Peyer's patch (tissue), 4 donors: ENCODE measurements around the gene DHX34. TPM values are rescaled to one million over a fixed set of nuclear protein-coding genes. Genes with fewer than 3 reads are reported as not detected.
"Not testable (repeated sequence)": the region's sequence is repeated elsewhere in the genome, so short reads cannot be mapped to it uniquely, and the experiment has no call there.

Experiments
- DNase-seq, 3 donors: peaks; one replicate each; pipeline ENCODE4 v3.0.0-alpha.2; 2017 to 2019
- H3K27ac ChIP-seq, 4 donors: fragments of 200-600 bp; sonication (generic); one replicate each; pipeline ENCODE4 v1.5.1; 2016 to 2019
- H3K27me3 ChIP-seq, 2 donors: fragments of 200-600 bp; sonication (generic); one replicate each; pipeline ENCODE4 v1.5.1; 2019
- H3K36me3 ChIP-seq, 3 donors: fragments of 200-600 bp; sonication (generic); one replicate each; pipeline ENCODE4 v1.5.1; 2016 to 2019
- H3K4me1 ChIP-seq, 4 donors: fragments of 200-600 bp; sonication (generic); one replicate each; pipeline ENCODE4 v1.5.1; 2016 to 2019
- H3K4me3 ChIP-seq, 4 donors: fragments of 200-600 bp; sonication (generic); 1 replicate in 3 of 4; 2 replicates in 1 of 4; pipeline ENCODE4 v1.5.1; 2016 to 2019; ENCODE audit warnings: mild to moderate bottlenecking in 1 of 4
- H3K9me3 ChIP-seq, 4 donors: fragments of 200-600 bp; sonication (generic); one replicate each; pipeline ENCODE4 v1.5.1; 2016 to 2019; ENCODE audit warnings: mild to moderate bottlenecking in 1 of 4
- CTCF ChIP-seq, 6 experiments: fragments of 450-650 bp in 4 of 6; fragments of 200-600 bp in 2 of 6; sonication (generic) in 1 of 6; IDR thresholded peaks; one replicate each; pipeline ENCODE4 v1.5.1; 2017 to 2019; ENCODE audit warnings: antibody characterized with exemption in 6 of 6, mild to moderate bottlenecking in 3 of 6, moderate library complexity in 1 of 6
- POLR2A ChIP-seq, 2 donors: fragments of 450-650 bp; IDR thresholded peaks; one replicate each; pipeline ENCODE4 v1.5.1; 2017; ENCODE audit warnings: antibody characterized with exemption in 2 of 2, mild to moderate bottlenecking in 2 of 2, moderate library complexity in 2 of 2
- total RNA-seq, 4 donors: library from RNA; depleted of rRNA; stranded (reverse); fragments of >200 nt; gene quantifications; one replicate each; pipeline ENCODE4 v1.1.0, GENCODE V29; 2016

The DHX34 gene
- total RNA-seq, 4 donors from 2014 or later, result 13.1 to 51.2 (median 30.0) TPM

GRCh38 chr19:47331490-47331889 is 17.6 kb upstream of the DHX34 start:
- TF ChIP-seq POLR2A (IDR thresholded peaks at IDR 0.05) (no peak), CTCF (IDR thresholded peaks at IDR 0.05) (no peak)
- H3K4me1 ChIP-seq, result no peaks in the 10 kb centered on the region
- H3K36me3 ChIP-seq, result no peaks in the 10 kb centered on the region
- H3K9me3 ChIP-seq, result no peaks in the 10 kb centered on the region
- DNase-seq, result no peak
- no peaks in the 10 kb centered on the region for H3K27me3 ChIP-seq
- H3K27ac ChIP-seq, result peak overlapping the region in 2 of 4 donors; percentile 60 to 68
- H3K4me3 ChIP-seq, result no peak overlapping the region

GRCh38 chr19:47331931-47332547 is 17.1 kb upstream of the DHX34 start, which contains the start of gene C5AR2:
TSS of gene C5AR2 (plus strand) at chr19:47332175. CDS start at chr19:47340800, 8,625 bp downstream.
- DNase-seq, result no peak
- Histone ChIP-seq H3K27ac (peak within 1 kb of the TSS in 2 of 4 donors; percentile 60 to 68), H3K36me3 (no peaks in the 10 kb centered on the region), H3K4me1 (no peaks in the 10 kb centered on the region), H3K9me3 (no peaks in the 10 kb centered on the region), H3K4me3 (no peak within 1 kb of the TSS), H3K27me3 (no peaks in the 10 kb centered on the region)
- TF ChIP-seq CTCF (IDR thresholded peaks at IDR 0.05), result no peak
- TF ChIP-seq POLR2A (IDR thresholded peaks at IDR 0.05), result no peak

- H3K27ac ChIP-seq, H3K9me3 ChIP-seq, H3K4me3 ChIP-seq, H3K4me1 ChIP-seq, H3K27me3 ChIP-seq, H3K36me3 ChIP-seq: not testable (repeated sequence)
- peak in 2 of 3 donors; percentile 38 to 72 for DNase-seq
Measured at GRCh38 chr19:47336765-47337718, 12.1 kb upstream of the DHX34 start.

GRCh38 chr19:47339196-47339880 is 9.8 kb upstream of the DHX34 start:
- Histone ChIP-seq H3K27ac (no peak overlapping the region), H3K36me3 (no peaks in the 10 kb centered on the region), H3K27me3 (no peaks in the 10 kb centered on the region), H3K4me1 (no peaks in the 10 kb centered on the region), H3K9me3 (no peaks in the 10 kb centered on the region), H3K4me3 (no peak overlapping the region)
- no peak for DNase-seq
- TF ChIP-seq POLR2A (IDR thresholded peaks at IDR 0.05) (no peak), CTCF (IDR thresholded peaks at IDR 0.05) (no peak)

- no peak overlapping the region for H3K27ac ChIP-seq
- no peaks in the 10 kb centered on the region for H3K27me3 ChIP-seq
- TF ChIP-seq POLR2A (IDR thresholded peaks at IDR 0.05) (no peak), CTCF (IDR thresholded peaks at IDR 0.05) (no peak)
- no peak for DNase-seq
- no peaks in the 10 kb centered on the region for H3K4me1 ChIP-seq
- H3K9me3 ChIP-seq, result no peaks in the 10 kb centered on the region
- H3K36me3 ChIP-seq, result no peaks in the 10 kb centered on the region
- H3K4me3 ChIP-seq, result no peak overlapping the region
Measured at GRCh38 chr19:47340477-47341208, 8.5 kb upstream of the DHX34 start.
